WI38 (cell line): ENCODE measurements around the gene DDR2.

ENCODE experiments used
- H3K4me3 ChIP-seq: 2 replicates; pipeline ENCODE4 v1.5.1; 2011; ENCODE audit warnings: low read depth, mild to moderate bottlenecking, control low read depth, low read length
- CTCF ChIP-seq: IDR thresholded peaks from 2 replicates; pipeline ENCODE4 v1.5.1; 2012; ENCODE audit warnings: low read depth, mild to moderate bottlenecking, control low read depth, low read length

The DDR2 gene

GRCh38 chr1:162732094-162732493, 99.8 kb downstream of the DDR2 start:
- no peak for TF ChIP-seq CTCF

GRCh38 chr1:162732566-162733335, 100.5 kb downstream of the DDR2 start:
- TF ChIP-seq CTCF: no peak
- no peak overlapping the region for H3K4me3 ChIP-seq

More at GRCh38 chr1:162732094-162732493, 99.8 kb downstream of the DDR2 start:
- H3K4me3 ChIP-seq: no peak overlapping the region

GRCh38 chr1:162733336-162733590, 101.0 kb downstream of the DDR2 start:
- TF ChIP-seq CTCF: no peak

GRCh38 chr1:162734047-162734446, 101.8 kb downstream of the DDR2 start:
- TF ChIP-seq CTCF: no peak
- H3K4me3 ChIP-seq: no peak overlapping the region

More at GRCh38 chr1:162733336-162733590, 101.0 kb downstream of the DDR2 start:
- H3K4me3 ChIP-seq: no peak overlapping the region

- no peak for TF ChIP-seq CTCF
- H3K4me3 ChIP-seq: no peak overlapping the region
Measured at GRCh38 chr1:162736184-162736583, 103.9 kb downstream of the DDR2 start.

GRCh38 chr1:162736633-162737067, 104.4 kb downstream of the DDR2 start:
- TF ChIP-seq CTCF: no peak

GRCh38 chr1:162740755-162741154, 108.5 kb downstream of the DDR2 start:
- TF ChIP-seq CTCF: no peak
- no peak overlapping the region for H3K4me3 ChIP-seq

More at GRCh38 chr1:162736633-162737067, 104.4 kb downstream of the DDR2 start:
- H3K4me3 ChIP-seq: no peak overlapping the region
